HCT116 (cell line): ENCODE measurements around the gene KDM6B. TPM values are rescaled to one million over a fixed set of nuclear protein-coding genes. Genes with fewer than 3 reads are reported as not detected.

Experiments used
- ATAC-seq: fragments of 200-7000 bp; cut with Tn5 transposase; 2 replicates; pipeline ENCODE4 v1.9.1; 2020; ENCODE audit warnings: mild to moderate bottlenecking, moderate library complexity
- BruUV-seq: library from RNA; stranded (reverse); fragments of 400-500 nt; replicated peaks from 2 replicates; lab custom pipeline; 2021; lab: Mats Ljungman, UMichigan
- CTCF ChIA-PET: fragments of 300-600 bp; sonication (Branson Sonifier 250); formaldehyde crosslinking; loops from one replicate; lab custom pipeline; 2021; ENCODE audit warnings: antibody characterized with exemption; lab: Charles Lee
- POLR2A ChIA-PET: fragments of 300-600, 350-600 bp; sonication (Branson Sonifier 250); formaldehyde crosslinking; loops from one replicate; lab custom pipeline; 2021; ENCODE audit warnings: antibody characterized with exemption; lab: Charles Lee
- RAD21 ChIA-PET, 2 experiments: fragments of 300-600 bp; sonication (Branson Sonifier 250); formaldehyde crosslinking; loops; one replicate each; lab custom pipeline; 2023; ENCODE audit warnings: low total read pairs in 2 of 2; ENCODE audit not compliant: uncharacterized antibody in 2 of 2, unreplicated experiment in 2 of 2, low non-redundant PET in 1 of 2; lab: Charles Lee
- DNase-seq: peaks from one replicate; pipeline ENCODE4 v3.0.0-alpha.2; 2010; ENCODE audit warnings: low read depth, low spot score
- H2AFZ ChIP-seq: fragments of 200-600 bp; shearing (Covaris generic), sonication (generic); 2 replicates; pipeline ENCODE4 v1.6.1; 2017; ENCODE audit warnings: low read depth, mixed run types, mixed read lengths, antibody characterized with exemption, low read length; ENCODE audit not compliant: poor library complexity, severe bottlenecking
- H3K27ac ChIP-seq: 2 replicates; pipeline ENCODE4 v1.5.1; 2012; ENCODE audit warnings: low read depth, low read length
- H3K27me3 ChIP-seq: fragments of 200-600 bp; sonication (generic); 2 replicates; pipeline ENCODE4 v1.6.1; 2016; ENCODE audit warnings: mixed run types, low read length, mixed read lengths; ENCODE audit not compliant: insufficient read depth
- H3K36me3 ChIP-seq, 2 experiments: fragments of 200-500 bp in 1 of 2; fragments of 200-600 bp in 1 of 2; sonication (Bioruptor generic) in 1 of 2; sonication (generic) in 1 of 2; 2 replicates each; pipeline versions ENCODE4 v1.5.1 to v1.6.1; 2014 to 2016; ENCODE audit warnings: low read length in 2 of 2, inconsistent platforms in 1 of 2, mixed read lengths in 1 of 2, mixed run types in 1 of 2; ENCODE audit not compliant: insufficient read depth in 2 of 2, control insufficient read depth in 1 of 2
- H3K4me1 ChIP-seq, 2 experiments: fragments of 200-600 bp in 1 of 2; sonication (generic) in 1 of 2; 2 replicates each; pipeline versions ENCODE4 v1.5.1 to v1.6.1; 2012 to 2017; ENCODE audit warnings: low read length in 2 of 2, inconsistent platforms in 1 of 2, mild to moderate bottlenecking in 1 of 2, mixed read lengths in 1 of 2, mixed run types in 1 of 2, moderate library complexity in 1 of 2; ENCODE audit not compliant: insufficient read depth in 2 of 2, control insufficient read depth in 1 of 2
- H3K4me2 ChIP-seq: fragments of 200-600 bp; sonication (generic); 2 replicates; pipeline ENCODE4 v1.6.1; 2017; ENCODE audit warnings: mixed run types, low read length, mixed read lengths
- H3K4me3 ChIP-seq, 2 experiments: fragments of 200-600 bp in 1 of 2; sonication (generic) in 1 of 2; replicated peaks in 1 of 2; 2 replicates each; pipeline ENCODE4 v1.5.1; 2011 to 2016; ENCODE audit warnings: low read length in 2 of 2, control low read depth in 1 of 2, low read depth in 1 of 2, mild to moderate bottlenecking in 1 of 2, mixed read lengths in 1 of 2, mixed run types in 1 of 2
- H3K79me2 ChIP-seq: fragments of 200-600 bp; sonication (generic); 2 replicates; pipeline ENCODE4 v1.6.1; 2017; ENCODE audit warnings: mild to moderate bottlenecking, mixed run types, low read length, moderate library complexity, mixed read lengths; ENCODE audit not compliant: insufficient read depth
- H3K9ac ChIP-seq: fragments of 200-600 bp; sonication (generic); 2 replicates; pipeline ENCODE4 v1.6.1; 2016; ENCODE audit warnings: low read length, mixed read lengths
- H3K9me2 ChIP-seq: fragments of 200-600 bp; sonication (generic), shearing (Covaris generic); 2 replicates; pipeline ENCODE4 v1.6.1; 2017; ENCODE audit warnings: mixed run types, mild to moderate bottlenecking, moderate library complexity; ENCODE audit not compliant: insufficient read depth
- H3K9me3 ChIP-seq, 2 experiments: fragments of 200-500 bp in 1 of 2; fragments of 200-600 bp in 1 of 2; sonication (Bioruptor generic) in 1 of 2; sonication (generic) in 1 of 2; 2 replicates each; pipeline ENCODE4 v1.6.1; 2014 to 2017; ENCODE audit warnings: low read length in 2 of 2, mixed read lengths in 2 of 2, inconsistent platforms in 1 of 2, low read depth in 1 of 2, mild to moderate bottlenecking in 1 of 2, mixed run types in 1 of 2, moderate library complexity in 1 of 2; ENCODE audit not compliant: control insufficient read depth in 1 of 2, insufficient read depth in 1 of 2
- H4K20me1 ChIP-seq: fragments of 200-600 bp; sonication (generic), shearing (Covaris generic); 2 replicates; pipeline ENCODE4 v1.6.1; 2017; ENCODE audit warnings: mixed run types, mild to moderate bottlenecking, moderate library complexity; ENCODE audit not compliant: insufficient read depth
- CTCF ChIP-seq, 3 experiments: fragments of 200-600 bp in 1 of 3; sonication (generic) in 1 of 3; IDR thresholded peaks in 2 of 3; conservative IDR thresholded peaks in 1 of 3; 2 replicates each; pipeline ENCODE4 v1.5.1; 2012 to 2017; ENCODE audit warnings: low read depth in 2 of 3, low read length in 2 of 3, antibody characterized with exemption in 1 of 3, borderline replicate concordance in 1 of 3, control low read depth in 1 of 3, mild to moderate bottlenecking in 1 of 3, mixed read lengths in 1 of 3, mixed run types in 1 of 3, moderate library complexity in 1 of 3; ENCODE audit not compliant: insufficient read depth in 1 of 3
- RAD21 ChIP-seq: IDR thresholded peaks from 2 replicates; pipeline ENCODE4 v1.6.1; 2012; ENCODE audit warnings: low read depth, mild to moderate bottlenecking
- TCF7L2 ChIP-seq: IDR thresholded peaks from 2 replicates; pipeline ENCODE4 v1.7.0; 2011; ENCODE audit warnings: borderline replicate concordance, inconsistent platforms; ENCODE audit not compliant: insufficient read depth, insufficient read length; ENCODE audit errors: extremely low read depth
- YY1 ChIP-seq: IDR thresholded peaks from 2 replicates; pipeline ENCODE4 v1.6.1; 2011; ENCODE audit warnings: low read length, low read depth, moderate library complexity, mild to moderate bottlenecking; ENCODE audit not compliant: insufficient replicate concordance; ENCODE audit errors: extremely low read depth
- intact Hi-C: fragments of 100-400 bp; cut with micrococcal nuclease; formaldehyde crosslinking; loops from 2 replicates; pipeline ENCODE4 v1.10.0; 2022
- total RNA-seq: library from RNA; stranded (reverse); gene quantifications from one replicate; pipeline ENCODE4 v1.2.1, GENCODE V29; 2021; ENCODE audit not compliant: unreplicated experiment

Gene KDM6B
- total RNA-seq, 1 experiment from 2014 or later = 42.1 TPM

GRCh38 chr17:7825206-7825990 is 8.6 kb upstream of the KDM6B start:
- ChIA-PET CTCF (interaction anchor here (0.8 to 3.6 kb wide), 18 partner anchors 8 to 232 kb away, joined by 3 to 25 read pairs (median 4); partner anchors contain the start of gene NAA38), RAD21 (interaction anchor here in 1 of 2 experiments (0.5 to 1.7 kb wide), 4 partner anchors 17 to 233 kb away, joined by 3 to 6 read pairs (median 4); partner anchors contain the start of gene NAA38), POLR2A (interaction anchor here (0.5 to 1.4 kb wide), 5 partner anchors 9 to 76 kb away, joined by 3 to 10 read pairs (median 4); partner anchors contain the start of genes KDM6B and NAA38)
- intact Hi-C loops = no loop called here
- H3K9me3 ChIP-seq = no peaks in the 10 kb centered on the region
- BruUV-seq = no TSS peak
- DNase-seq = no peak
- no peaks in the 10 kb centered on the region for H3K36me3 ChIP-seq
- peak; percentile 72 for ATAC-seq
- no peak overlapping the region for H3K9ac ChIP-seq
- no peaks in the 10 kb centered on the region for H3K9me2 ChIP-seq
- peak overlapping the region; percentile 66 for H2AFZ ChIP-seq
- H3K4me2 ChIP-seq = peak overlapping the region; percentile 7; the same call in 1 of the 2 replicates
- no peaks in the 10 kb centered on the region for H3K79me2 ChIP-seq
- no peaks in the 10 kb centered on the region for H4K20me1 ChIP-seq
- H3K27me3 ChIP-seq = no peaks in the 10 kb centered on the region
- H3K4me1 ChIP-seq = peaks cover 0 to 15% of the 10 kb centered on the region in 2 experiments; a peak in 2 of 4 replicates
- H3K4me3 ChIP-seq = no peak overlapping the region
- H3K27ac ChIP-seq = no peak overlapping the region
- TF ChIP-seq TCF7L2 (peak; percentile 30), CTCF (IDR thresholded peaks at IDR 0.05 in 2 of 3, conservative IDR thresholded peaks at IDR 0.05 in 1 of 3; ENCODE audit: borderline replicate concordance in 1 of 3, insufficient read depth in 1 of 3, low read depth in 2 of 3, low read length in 2 of 3) (peak in 2 of 3 experiments; percentile 36 to 43; a peak in 4 of 6 replicates), YY1 (no peak), RAD21 (peak; percentile 27; the same call in 1 of the 2 replicates)
